Erythroblast (primary cell): ENCODE measurements around the gene WDR90.

Source experiments
- DNase-seq, 2 experiments: peaks; one replicate each; lab custom pipeline; 2025; lab: John Stamatoyannopoulos, UW
- GATA1 ChIP-seq: IDR thresholded peaks from 2 replicates; pipeline ENCODE4 v1.6.1; 2011; ENCODE audit warnings: low read depth, mild to moderate bottlenecking, control low read depth, low read length, moderate library complexity
- POLR2A ChIP-seq: IDR thresholded peaks from 2 replicates; pipeline ENCODE4 v1.6.1; 2011; ENCODE audit warnings: mild to moderate bottlenecking, low read length

The WDR90 gene

DNA sequence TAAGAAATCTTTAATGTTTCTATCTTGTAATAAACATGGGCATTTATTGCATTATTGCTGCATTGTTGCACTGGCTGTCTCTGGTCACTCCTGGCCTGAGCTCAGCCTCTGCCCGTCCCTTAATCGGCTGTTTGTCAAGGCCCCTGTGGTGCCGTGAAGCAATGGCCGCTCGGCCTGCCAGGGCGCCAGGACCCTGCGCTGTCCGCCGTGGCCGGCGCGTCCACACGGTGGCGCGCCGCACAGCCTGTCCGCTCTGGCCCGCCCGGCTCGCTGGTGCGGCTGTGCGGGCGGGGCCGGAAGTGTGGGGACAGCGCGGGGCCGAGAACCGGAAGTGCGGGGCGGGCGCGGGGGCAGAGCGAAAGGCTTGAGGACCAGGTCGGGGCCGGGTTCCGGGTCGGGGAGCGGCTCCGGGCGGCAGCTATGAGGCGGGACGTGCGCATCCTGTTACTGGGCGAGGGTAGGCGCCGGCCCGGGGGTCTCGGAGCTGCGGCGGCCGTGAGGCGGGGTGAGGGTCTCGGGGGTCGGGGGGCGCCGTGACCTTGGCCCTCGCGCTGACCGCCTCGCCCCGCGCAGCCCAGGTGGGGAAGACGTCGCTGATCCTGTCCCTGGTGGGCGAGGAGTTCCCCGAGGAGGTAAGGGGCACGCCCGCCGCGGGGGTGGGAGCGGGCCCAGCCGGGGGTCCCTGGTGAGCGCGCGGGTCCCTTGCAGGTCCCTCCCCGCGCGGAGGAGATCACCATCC is 18.8 kb downstream of the WDR90 start, which contains the start of gene RHOT2:
RHOT2 (plus strand) TSS at position 353 of the 739 bp plus-strand sequence; CDS start at position 421, 68 bp downstream.
- DNase-seq = peak; percentile 96 to 98
- TF ChIP-seq GATA1 (no peak), POLR2A (peak; percentile 55)

DNA sequence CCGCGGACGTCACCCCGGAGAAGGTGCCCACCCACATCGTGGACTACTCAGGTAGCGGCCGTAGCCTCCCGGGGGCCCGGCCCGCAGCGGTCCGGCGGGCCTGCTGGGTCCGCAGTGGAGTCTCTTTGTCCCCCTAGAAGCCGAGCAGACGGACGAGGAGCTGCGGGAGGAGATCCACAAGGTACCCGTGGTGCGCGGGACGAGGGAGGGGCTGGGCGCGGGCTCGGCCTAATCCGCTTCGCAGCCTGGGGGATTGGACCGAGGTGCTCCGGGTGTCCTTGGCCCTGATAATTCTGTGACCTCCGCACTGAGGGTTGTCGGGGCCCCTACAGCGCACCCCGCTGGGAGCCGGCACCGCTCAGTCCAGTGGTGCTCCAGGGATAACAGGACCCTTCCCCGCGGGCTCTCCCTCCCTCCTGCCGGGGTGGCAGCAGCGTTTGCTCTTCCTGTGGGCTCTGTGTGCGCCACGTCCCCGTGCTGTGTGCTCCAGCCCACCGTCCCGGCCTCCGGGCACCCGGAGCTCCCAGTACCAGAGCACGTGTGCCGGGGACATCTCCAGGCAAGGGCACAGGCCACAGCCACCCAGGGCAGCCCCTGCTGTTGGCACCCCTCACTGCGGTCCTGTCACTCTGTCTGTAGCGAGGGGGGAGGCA is 19.5 kb downstream of the WDR90 start:
- DNase-seq = peak; percentile 57 to 58
- TF ChIP-seq GATA1 = no peak
- TF ChIP-seq POLR2A = no peak

GRCh38 chr16:669666-670065 is 20.5 kb downstream of the WDR90 start:
- no peak for TF ChIP-seq POLR2A
- TF ChIP-seq GATA1 = no peak
- no peak for DNase-seq

DNA sequence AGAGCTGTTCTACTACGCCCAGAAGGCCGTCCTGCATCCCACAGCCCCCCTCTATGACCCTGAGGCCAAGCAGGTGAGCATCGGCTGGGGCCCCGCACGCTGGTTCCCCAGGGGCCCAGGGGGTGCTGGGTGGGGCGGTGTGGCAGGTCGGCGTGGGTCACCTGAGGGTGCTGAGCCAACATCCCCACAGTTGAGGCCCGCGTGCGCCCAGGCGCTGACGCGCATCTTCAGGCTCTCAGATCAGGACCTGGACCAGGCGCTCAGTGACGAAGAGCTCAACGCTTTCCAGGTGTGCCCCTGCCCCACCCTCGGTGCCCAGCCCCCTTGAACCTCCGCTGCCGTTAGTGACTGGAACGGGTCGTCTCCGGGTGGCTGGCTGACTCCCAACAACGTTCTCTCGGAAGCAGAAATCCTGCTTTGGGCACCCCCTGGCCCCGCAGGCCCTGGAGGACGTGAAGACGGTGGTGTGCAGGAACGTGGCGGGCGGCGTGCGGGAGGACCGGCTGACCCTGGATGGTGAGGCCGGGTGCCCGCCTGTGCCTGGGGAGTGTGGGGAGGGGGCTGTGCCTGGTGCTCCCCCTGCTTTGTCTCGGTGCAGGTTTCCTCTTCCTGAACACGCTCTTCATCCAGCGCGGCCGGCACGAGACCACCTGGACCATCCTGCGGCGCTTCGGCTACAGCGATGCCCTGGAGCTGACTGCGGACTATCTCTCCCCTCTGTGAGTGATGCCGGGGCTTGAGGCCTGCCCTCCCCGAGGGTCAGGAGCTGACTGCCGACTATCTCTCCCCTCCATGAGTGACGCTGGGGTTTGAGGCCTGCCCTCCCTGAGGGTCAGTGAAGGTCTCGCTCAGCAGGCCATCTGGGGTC is 21.6 kb downstream of the WDR90 start:
- TF ChIP-seq POLR2A (no peak), GATA1 (no peak)
- no peak for DNase-seq

DNA sequence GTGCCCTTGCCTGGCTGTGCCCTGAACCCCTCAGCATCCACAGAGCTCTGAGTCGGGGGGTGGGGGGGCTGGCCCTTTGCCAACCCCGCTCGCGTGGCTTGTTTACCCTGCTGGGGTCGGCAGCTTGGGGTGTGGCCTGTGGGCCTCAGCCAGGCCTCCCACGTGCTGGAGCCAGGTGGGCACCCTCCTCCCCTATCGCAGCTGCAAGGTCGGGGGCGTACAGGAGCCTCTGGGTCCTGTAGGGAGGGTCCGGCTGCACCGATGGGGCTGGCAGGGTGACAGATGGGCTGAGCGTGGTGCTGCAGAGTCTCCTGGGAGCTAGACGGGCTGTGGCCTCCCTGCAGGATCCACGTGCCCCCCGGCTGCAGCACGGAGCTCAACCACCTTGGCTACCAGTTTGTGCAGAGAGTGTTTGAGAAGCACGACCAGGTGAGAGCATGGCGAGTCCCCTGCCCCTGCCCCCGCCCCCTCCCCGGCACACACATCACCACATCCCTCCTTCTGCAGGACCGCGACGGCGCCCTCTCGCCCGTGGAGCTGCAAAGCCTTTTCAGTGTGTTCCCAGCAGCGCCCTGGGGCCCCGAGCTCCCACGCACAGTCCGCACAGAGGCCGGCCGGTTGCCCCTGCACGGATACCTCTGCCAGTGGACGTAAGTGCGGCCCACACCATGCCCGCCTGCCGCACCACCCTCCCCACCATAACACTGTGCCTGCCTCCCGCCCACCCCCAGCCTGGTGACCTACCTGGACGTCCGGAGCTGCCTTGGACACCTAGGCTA is 22.4 kb downstream of the WDR90 start:
- no peak for TF ChIP-seq GATA1
- TF ChIP-seq POLR2A = no peak
- no peak for DNase-seq

- no peak for DNase-seq
- TF ChIP-seq GATA1 (no peak), POLR2A (no peak)
Observed at GRCh38 chr16:672371-672770, 23.2 kb downstream of the WDR90 start.

GRCh38 chr16:672851-673250 is 23.7 kb downstream of the WDR90 start:
- DNase-seq = no peak
- TF ChIP-seq POLR2A (no peak), GATA1 (no peak)

DNA sequence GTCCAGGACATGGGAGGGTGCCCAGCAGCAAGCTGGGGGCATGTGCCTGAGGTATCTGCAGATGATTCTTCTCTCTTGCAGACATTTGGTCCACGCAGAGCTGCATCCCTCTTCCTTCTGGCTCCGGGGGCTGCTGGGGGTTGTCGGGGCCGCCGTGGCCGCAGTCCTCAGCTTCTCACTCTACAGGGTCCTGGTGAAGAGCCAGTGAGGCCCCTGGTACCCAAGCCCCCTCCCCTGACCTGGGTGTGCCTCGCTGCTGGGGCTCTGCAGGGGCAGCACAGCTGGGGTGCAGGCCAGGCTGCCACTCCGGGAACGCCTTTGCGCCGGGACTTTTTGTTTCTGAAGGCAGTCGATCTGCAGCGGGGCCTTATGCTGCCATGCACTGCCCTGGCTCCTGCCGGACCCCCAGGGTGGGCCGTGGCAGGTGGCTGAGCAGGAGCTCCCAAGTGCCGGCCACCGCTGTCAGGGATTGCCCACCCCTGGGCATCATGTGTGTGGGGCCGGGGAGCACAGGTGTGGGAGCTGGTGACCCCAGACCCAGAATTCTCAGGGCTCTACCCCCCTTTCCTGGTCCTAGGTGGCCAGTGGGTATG is 24.3 kb downstream of the WDR90 start:
- TF ChIP-seq POLR2A (no peak), GATA1 (no peak)
- DNase-seq = no peak

DNA sequence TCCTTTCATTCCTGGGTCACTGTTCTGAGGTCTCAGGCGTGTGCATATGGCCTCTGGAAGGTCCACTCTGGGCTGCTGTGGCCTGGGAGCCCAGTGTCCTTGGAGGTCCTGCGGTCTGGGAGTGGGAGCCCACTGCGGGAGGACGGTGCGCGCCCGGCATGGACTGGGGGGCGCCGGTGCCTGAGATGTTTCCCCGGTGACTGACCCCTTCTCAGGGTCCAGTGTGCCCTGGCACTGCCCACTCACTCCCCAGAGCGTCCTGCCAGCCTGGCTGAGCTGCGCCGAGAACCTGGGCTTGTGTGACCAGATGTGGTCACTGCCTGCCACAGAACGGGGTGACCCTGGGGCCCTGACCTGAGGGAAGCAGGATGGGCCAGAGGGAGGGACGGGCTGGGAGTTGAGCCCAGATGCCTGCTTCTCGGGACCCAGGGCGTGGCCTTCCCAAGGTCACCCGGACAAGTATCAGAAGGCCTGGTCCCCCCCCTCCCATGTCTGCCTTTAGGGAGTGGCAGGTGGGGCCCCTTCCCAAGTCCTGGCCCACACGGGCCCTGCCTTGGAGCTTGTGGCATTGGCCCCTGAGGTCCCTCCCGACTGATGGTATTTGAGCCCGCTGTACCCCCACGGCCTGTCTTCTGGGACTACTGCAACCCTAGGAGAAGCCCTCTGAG is 25.2 kb downstream of the WDR90 start:
- no peak for DNase-seq
- TF ChIP-seq GATA1 = no peak
- no peak for TF ChIP-seq POLR2A

- DNase-seq = peak; percentile 50 to 56
- TF ChIP-seq GATA1 (no peak), POLR2A (no peak)
Observed at GRCh38 chr16:674968-675883, 26.1 kb downstream of the WDR90 start, which contains the start of gene RHBDL1. Gene RHBDL1, plus strand, starts transcription at chr16:675671. Its CDS starts 120 bp downstream, at chr16:675791.

DNA sequence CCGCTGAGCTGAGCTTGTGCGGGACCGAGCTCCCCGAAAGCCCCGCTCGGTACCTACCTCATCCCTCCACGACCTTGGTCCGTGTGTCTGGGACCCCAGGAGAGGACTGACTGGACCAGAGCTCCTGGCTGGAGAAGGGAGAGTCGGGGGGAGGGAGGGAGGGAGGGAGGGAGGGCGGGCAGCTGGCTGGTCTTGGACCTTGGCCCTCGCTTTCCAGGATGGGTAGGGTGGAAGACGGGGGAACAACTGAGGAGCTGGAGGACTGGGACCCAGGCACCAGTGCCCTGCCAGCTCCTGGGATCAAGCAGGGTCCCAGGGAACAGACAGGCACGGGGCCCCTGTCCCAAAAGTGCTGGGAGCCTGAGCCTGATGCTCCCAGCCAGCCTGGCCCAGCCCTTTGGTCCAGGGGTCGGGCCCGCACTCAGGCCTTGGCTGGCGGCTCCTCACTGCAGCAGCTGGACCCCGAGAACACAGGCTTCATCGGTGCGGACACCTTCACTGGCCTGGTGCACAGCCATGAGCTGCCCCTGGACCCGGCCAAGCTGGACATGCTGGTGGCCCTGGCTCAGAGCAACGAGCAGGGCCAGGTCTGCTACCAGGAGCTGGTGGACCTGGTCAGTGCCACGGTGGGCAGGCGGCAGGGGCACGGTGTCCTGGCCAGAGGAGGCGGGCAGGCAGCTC is 26.9 kb downstream of the WDR90 start:
- TF ChIP-seq GATA1 (no peak), POLR2A (no peak)
- no peak for DNase-seq
